ENCODE data around the gene C5AR1. TPM values are rescaled to one million over a fixed set of nuclear protein-coding genes. Genes with fewer than 3 reads are reported as not detected.

Gene C5AR1
- total and polyA plus RNA-seq, 9 of the 15 experiments (the other 6 are each of a cell fraction or from before 2014, with no cell fraction given) = 0.06 to 1.6 (median 0.28) TPM; not detected in 3

GRCh38 chr19:47273313-47274070 is 36.2 kb upstream of the C5AR1 start (continued):
- TF ChIP-seq L3MBTL2 (IDR thresholded peaks at IDR 0.05) = peak; percentile 63; the same call in 1 of the 2 replicates
- TF ChIP-seq NFRKB (IDR thresholded peaks at IDR 0.05; ENCODE audit: low read depth) = peak; percentile 90; the same call in 1 of the 2 replicates
- TF ChIP-seq NFXL1 (CRISPR knock-in tag; IDR thresholded peaks at IDR 0.05) = 0 out of 2 replicates have a peak, but pooled peaks have one; percentile 33
- TF ChIP-seq TFAP4 (CRISPR knock-in tag; IDR thresholded peaks at IDR 0.05; ENCODE audit: borderline replicate concordance) = peak; percentile 69; the same call in 1 of the 2 replicates
- peak; percentile 91 for TF ChIP-seq FIP1L1 (IDR thresholded peaks at IDR 0.05; ENCODE audit: low read depth, low read length, poor library complexity, severe bottlenecking)
- TF ChIP-seq C11orf30 (IDR thresholded peaks at IDR 0.05; ENCODE audit: low read depth) = peak; percentile 86
- peak; percentile 38; the same call in 1 of the 2 replicates for TF ChIP-seq SRSF3 (IDR thresholded peaks at IDR 0.05; ENCODE audit: insufficient read depth, low read length)
- TF ChIP-seq ZNF316 (IDR thresholded peaks at IDR 0.05) = peak; percentile 89
- TF ChIP-seq NR1H2 (CRISPR knock-in tag; IDR thresholded peaks at IDR 0.05) = 0 out of 2 replicates have a peak, but pooled peaks have one; percentile 67
- peak; percentile 87 for TF ChIP-seq LCOR (CRISPR knock-in tag; IDR thresholded peaks at IDR 0.05)
- TF ChIP-seq POU5F1 (IDR thresholded peaks at IDR 0.05; ENCODE audit: borderline replicate concordance, low read depth, low read length, partially characterized antibody) = no peak
- no peak for TF ChIP-seq COPS2 (conservative IDR thresholded peaks at IDR 0.05)
- no peak for TF ChIP-seq PHB2 (IDR thresholded peaks at IDR 0.05; ENCODE audit: low read depth)
- no peak for TF ChIP-seq SIRT6 (IDR thresholded peaks at IDR 0.05; ENCODE audit: low read depth, low read length)
- peak; percentile 23; the same call in 1 of the 2 replicates for TF ChIP-seq THRB (CRISPR knock-in tag; conservative IDR thresholded peaks at IDR 0.05)
- 0 out of 2 replicates have a peak, but pooled peaks have one; percentile 40 for TF ChIP-seq GTF2E2 (tag; IDR thresholded peaks at IDR 0.05)
- TF ChIP-seq XRCC4 (IDR thresholded peaks at IDR 0.05; ENCODE audit: extremely low read depth, insufficient read depth, insufficient read length) = no peak
- 0 out of 2 replicates have a peak, but pooled peaks have one; percentile 32 for TF ChIP-seq NR2F6 (CRISPR knock-in tag; IDR thresholded peaks at IDR 0.05)
- TF ChIP-seq MED1 (CRISPR knock-in tag; IDR thresholded peaks at IDR 0.05; ENCODE audit: borderline replicate concordance) = no peak
- TF ChIP-seq SUPT5H (IDR thresholded peaks at IDR 0.05) = peak; percentile 87
- peak; percentile 56 for TF ChIP-seq ZNF592 (IDR thresholded peaks at IDR 0.05)
- peak in 1 of 2 experiments; percentile 27; a peak in 2 of 4 replicates for TF ChIP-seq SIN3A (IDR thresholded peaks at IDR 0.05; ENCODE audit: borderline replicate concordance in 2 of 2, control insufficient read depth in 1 of 2, low read depth in 2 of 2, low read length in 2 of 2)

Measured in K562 (cell line).